ENCODE results near the gene LDLRAD4.
"Not testable (repeated sequence)": the region's sequence is repeated elsewhere in the genome, so short reads cannot be mapped to it uniquely, and the experiment has no call there.

- TF ChIP-seq, protein P1, sequence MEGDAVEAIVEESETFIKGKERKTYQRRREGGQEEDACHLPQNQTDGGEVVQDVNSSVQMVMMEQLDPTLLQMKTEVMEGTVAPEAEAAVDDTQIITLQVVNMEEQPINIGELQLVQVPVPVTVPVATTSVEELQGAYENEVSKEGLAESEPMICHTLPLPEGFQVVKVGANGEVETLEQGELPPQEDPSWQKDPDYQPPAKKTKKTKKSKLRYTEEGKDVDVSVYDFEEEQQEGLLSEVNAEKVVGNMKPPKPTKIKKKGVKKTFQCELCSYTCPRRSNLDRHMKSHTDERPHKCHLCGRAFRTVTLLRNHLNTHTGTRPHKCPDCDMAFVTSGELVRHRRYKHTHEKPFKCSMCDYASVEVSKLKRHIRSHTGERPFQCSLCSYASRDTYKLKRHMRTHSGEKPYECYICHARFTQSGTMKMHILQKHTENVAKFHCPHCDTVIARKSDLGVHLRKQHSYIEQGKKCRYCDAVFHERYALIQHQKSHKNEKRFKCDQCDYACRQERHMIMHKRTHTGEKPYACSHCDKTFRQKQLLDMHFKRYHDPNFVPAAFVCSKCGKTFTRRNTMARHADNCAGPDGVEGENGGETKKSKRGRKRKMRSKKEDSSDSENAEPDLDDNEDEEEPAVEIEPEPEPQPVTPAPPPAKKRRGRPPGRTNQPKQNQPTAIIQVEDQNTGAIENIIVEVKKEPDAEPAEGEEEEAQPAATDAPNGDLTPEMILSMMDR (IDR thresholded peaks at IDR 0.05) = not testable (repeated sequence)
- not testable (repeated sequence) for TF ChIP-seq EP300, POLR2A, POLR2AphosphoS5 (IDR thresholded peaks at IDR 0.05)
Measured at GRCh38 chr18:13695337-13695736, 476.8 kb downstream of the LDLRAD4 start.

Measured in stomach (tissue), 4 donors.